GM12878 (cell line): ENCODE results near the gene KIF24. TPM values are rescaled to one million over a fixed set of nuclear protein-coding genes. Genes with fewer than 3 reads are reported as not detected.

Experiments
- PML ChIP-seq: IDR thresholded peaks from 2 replicates; pipeline ENCODE4 v1.6.1; 2012; ENCODE audit warnings: low read length, inconsistent platforms
- SKIL ChIP-seq: fragments of 450-650 bp; IDR thresholded peaks from 2 replicates; pipeline ENCODE4 v1.6.1; 2017; ENCODE audit warnings: mild to moderate bottlenecking, low read depth, inconsistent platforms; ENCODE audit not compliant: poor library complexity, severe bottlenecking
- ZNF274 ChIP-seq: IDR thresholded peaks from one replicate; pipeline ENCODE4 v1.8.0; 2011; ENCODE audit not compliant: insufficient read length, insufficient read depth
- ZSCAN29 ChIP-seq: fragments of 450-650 bp; IDR thresholded peaks from 2 replicates; pipeline ENCODE4 v1.6.1; 2017; ENCODE audit warnings: mild to moderate bottlenecking, moderate library complexity
- polyA plus RNA-seq, 11 experiments: library from polyadenylated mRNA; depleted of rRNA in 4 of 11; unstranded in 6 of 11; stranded (reverse) in 5 of 11; fragments of >200 nt; fragmentation: Nextera tagmentation in 4 of 11; fragmentation: Illumina TruSeq in 1 of 11; extraction: Ambion mirVana in 4 of 11; extraction: Trizol in 1 of 11; gene quantifications; 1 replicate in 1 of 11; 2 replicates in 10 of 11; pipeline versions ENCODE4 v1.2.1 to v1.2.3, GENCODE V29; 2011 to 2016; ENCODE audit warnings: inconsistent platforms in 2 of 11, missing spikeins in 2 of 11, low read depth in 1 of 11
- total RNA-seq, 4 experiments: library from RNA; depleted of rRNA in 3 of 4; stranded (reverse); fragments of >200 nt in 3 of 4; fragmentation: Illumina TruSeq in 1 of 4; extraction: Trizol in 1 of 4; gene quantifications; 2 replicates each; pipeline versions ENCODE4 v1.2.1 to v1.2.3, GENCODE V29; 2013 to 2021
- TF ChIP-seq, protein P1 (sequence below): fragments of 450-650 bp; formaldehyde crosslinking; IDR thresholded peaks from 2 replicates; pipeline ENCODE4 v1.5.0; 2022; ENCODE audit warnings: mild to moderate bottlenecking, missing genetic modification characterization
- TF ChIP-seq, protein P2 (sequence below): fragments of 450-650 bp; IDR thresholded peaks from 2 replicates; pipeline ENCODE4 v1.6.1; 2017; ENCODE audit warnings: borderline replicate concordance

KIF24 gene
- total and polyA plus RNA-seq, 10 of the 15 experiments (the other 5 are each of a cell fraction or from before 2014, with no cell fraction given): 0.58 to 6.7 (median 5.3) TPM

- TF ChIP-seq, protein P1, sequence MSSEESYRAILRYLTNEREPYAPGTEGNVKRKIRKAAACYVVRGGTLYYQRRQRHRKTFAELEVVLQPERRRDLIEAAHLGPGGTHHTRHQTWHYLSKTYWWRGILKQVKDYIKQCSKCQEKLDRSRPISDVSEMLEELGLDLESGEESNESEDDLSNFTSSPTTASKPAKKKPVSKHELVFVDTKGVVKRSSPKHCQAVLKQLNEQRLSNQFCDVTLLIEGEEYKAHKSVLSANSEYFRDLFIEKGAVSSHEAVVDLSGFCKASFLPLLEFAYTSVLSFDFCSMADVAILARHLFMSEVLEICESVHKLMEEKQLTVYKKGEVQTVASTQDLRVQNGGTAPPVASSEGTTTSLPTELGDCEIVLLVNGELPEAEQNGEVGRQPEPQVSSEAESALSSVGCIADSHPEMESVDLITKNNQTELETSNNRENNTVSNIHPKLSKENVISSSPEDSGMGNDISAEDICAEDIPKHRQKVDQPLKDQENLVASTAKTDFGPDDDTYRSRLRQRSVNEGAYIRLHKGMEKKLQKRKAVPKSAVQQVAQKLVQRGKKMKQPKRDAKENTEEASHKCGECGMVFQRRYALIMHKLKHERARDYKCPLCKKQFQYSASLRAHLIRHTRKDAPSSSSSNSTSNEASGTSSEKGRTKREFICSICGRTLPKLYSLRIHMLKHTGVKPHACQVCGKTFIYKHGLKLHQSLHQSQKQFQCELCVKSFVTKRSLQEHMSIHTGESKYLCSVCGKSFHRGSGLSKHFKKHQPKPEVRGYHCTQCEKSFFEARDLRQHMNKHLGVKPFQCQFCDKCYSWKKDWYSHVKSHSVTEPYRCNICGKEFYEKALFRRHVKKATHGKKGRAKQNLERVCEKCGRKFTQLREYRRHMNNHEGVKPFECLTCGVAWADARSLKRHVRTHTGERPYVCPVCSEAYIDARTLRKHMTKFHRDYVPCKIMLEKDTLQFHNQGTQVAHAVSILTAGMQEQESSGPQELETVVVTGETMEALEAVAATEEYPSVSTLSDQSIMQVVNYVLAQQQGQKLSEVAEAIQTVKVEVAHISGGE (CRISPR knock-in tag): no peak
- TF ChIP-seq SKIL: no peak
- no peak for TF ChIP-seq ZSCAN29
- TF ChIP-seq ZNF274: no peak
- TF ChIP-seq, protein P2, sequence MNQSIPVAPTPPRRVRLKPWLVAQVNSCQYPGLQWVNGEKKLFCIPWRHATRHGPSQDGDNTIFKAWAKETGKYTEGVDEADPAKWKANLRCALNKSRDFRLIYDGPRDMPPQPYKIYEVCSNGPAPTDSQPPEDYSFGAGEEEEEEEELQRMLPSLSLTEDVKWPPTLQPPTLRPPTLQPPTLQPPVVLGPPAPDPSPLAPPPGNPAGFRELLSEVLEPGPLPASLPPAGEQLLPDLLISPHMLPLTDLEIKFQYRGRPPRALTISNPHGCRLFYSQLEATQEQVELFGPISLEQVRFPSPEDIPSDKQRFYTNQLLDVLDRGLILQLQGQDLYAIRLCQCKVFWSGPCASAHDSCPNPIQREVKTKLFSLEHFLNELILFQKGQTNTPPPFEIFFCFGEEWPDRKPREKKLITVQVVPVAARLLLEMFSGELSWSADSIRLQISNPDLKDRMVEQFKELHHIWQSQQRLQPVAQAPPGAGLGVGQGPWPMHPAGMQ: no peak
- no peak for TF ChIP-seq PML
These were observed 47.0 kb downstream of the KIF24 start (continued) for GRCh38 chr9:34282096-34282495.
